Adrenal gland (tissue), 5 donors: Measurements from ENCODE around the gene RAD51B.

Experiments used
- CTCF ChIP-seq, 6 experiments: fragments of 450-650 bp in 4 of 6; fragments of 200-600 bp in 2 of 6; sonication (generic) in 1 of 6; IDR thresholded peaks; 1 replicate in 5 of 6; 2 replicates in 1 of 6; pipeline versions ENCODE4 v1.5.1 to v1.8.0; 2016 to 2021; ENCODE audit warnings: antibody characterized with exemption in 6 of 6, mild to moderate bottlenecking in 2 of 6, moderate library complexity in 1 of 6
- POLR2A ChIP-seq, 2 donors: fragments of 450-650 bp; IDR thresholded peaks; one replicate each; pipeline ENCODE4 v1.6.1; 2017; ENCODE audit warnings: antibody characterized with exemption in 2 of 2, mild to moderate bottlenecking in 2 of 2, moderate library complexity in 1 of 2
- donor health status: DM: no; HTN: no; CAD: no.

DNA sequence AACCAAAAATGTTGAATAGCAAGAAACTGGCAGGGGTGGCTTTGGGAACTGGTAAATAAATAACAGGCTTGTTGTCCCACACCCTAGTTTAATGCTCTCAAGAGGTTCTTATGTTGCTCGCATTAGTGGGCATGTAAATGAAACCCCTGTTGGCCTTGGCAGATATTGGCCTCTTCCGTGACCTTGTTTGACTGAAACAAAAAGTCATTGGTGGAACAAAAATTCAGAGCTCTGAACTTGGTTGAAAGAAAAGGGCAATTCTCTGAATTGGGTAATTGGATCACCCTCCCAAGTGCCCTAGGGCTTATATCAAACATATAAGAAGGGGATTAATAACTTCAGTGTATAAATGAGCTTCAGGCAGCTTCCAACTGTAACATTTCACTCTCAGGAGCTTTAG is 547.1 kb downstream of the RAD51B start:
- TF ChIP-seq CTCF (IDR thresholded peaks at IDR 0.05) (no peak), POLR2A (IDR thresholded peaks at IDR 0.05) (no peak)
